Gastroesophageal sphincter (tissue), 4 donors: ENCODE data around the gene MTX1. TPM values are rescaled to one million over a fixed set of nuclear protein-coding genes. Genes with fewer than 3 reads are reported as not detected.

Source experiments
- ATAC-seq: fragments of 150-250 bp; one replicate; pipeline ENCODE4 v1.9.1; 2016; ENCODE audit warnings: mild to moderate bottlenecking, moderate library complexity
- H3K27ac ChIP-seq, 4 donors: fragments of 200-600 bp; sonication (generic) in 3 of 4; 1 replicate in 3 of 4; 2 replicates in 1 of 4; pipeline ENCODE4 v1.5.1; 2016 to 2019
- H3K27me3 ChIP-seq: fragments of 200-600 bp; sonication (generic); one replicate; pipeline ENCODE4 v1.5.1; 2019
- H3K36me3 ChIP-seq, 2 donors: fragments of 200-600 bp; sonication (generic); one replicate each; pipeline ENCODE4 v1.5.1; 2019; ENCODE audit warnings: control low read depth in 1 of 2
- H3K4me1 ChIP-seq, 3 donors: fragments of 200-600 bp; sonication (generic); 1 replicate in 2 of 3; 2 replicates in 1 of 3; pipeline ENCODE4 v1.5.1; 2016 to 2019; ENCODE audit warnings: control low read depth in 2 of 3
- H3K4me3 ChIP-seq, 2 donors: fragments of 200-600 bp; sonication (generic); one replicate each; pipeline ENCODE4 v1.5.1; 2019; ENCODE audit warnings: mild to moderate bottlenecking in 1 of 2, moderate library complexity in 1 of 2
- H3K9me3 ChIP-seq, 3 donors: fragments of 200-600 bp; sonication (generic); one replicate each; pipeline ENCODE4 v1.5.1; 2017 to 2019; ENCODE audit warnings: control low read depth in 2 of 3
- EP300 ChIP-seq: sonication (generic); formaldehyde crosslinking; IDR thresholded peaks from one replicate; pipeline ENCODE4 v1.6.1; 2017; ENCODE audit warnings: antibody characterized with exemption, mild to moderate bottlenecking
- POLR2A ChIP-seq, 2 donors: fragments of 450-650 bp; IDR thresholded peaks; one replicate each; pipeline ENCODE4 v1.6.1; 2017; ENCODE audit warnings: antibody characterized with exemption in 2 of 2, mild to moderate bottlenecking in 2 of 2, moderate library complexity in 1 of 2
- POLR2AphosphoS5 ChIP-seq: sonication (generic); formaldehyde crosslinking; IDR thresholded peaks from one replicate; pipeline ENCODE4 v1.6.1; 2017; ENCODE audit warnings: antibody characterized with exemption
- WGBS, 2 donors: methylation state at CpG; one replicate each; pipeline ENCODE4 v1.1.5; 2018; ENCODE audit warnings: low coverage in 1 of 2; 5-methylcytosine and 5-hydroxymethylcytosine counted together
- total RNA-seq, 4 donors: library from RNA; depleted of rRNA; stranded (reverse); fragments of >200 nt; gene quantifications; one replicate each; pipeline ENCODE4 v1.1.0, GENCODE V29; 2016
- TF ChIP-seq, protein P1 (sequence below), 4 experiments: fragments of 200-600 bp in 2 of 4; fragments of 450-650 bp in 2 of 4; sonication (generic) in 1 of 4; IDR thresholded peaks; one replicate each; pipeline ENCODE4 v1.5.1; 2017 to 2019; ENCODE audit warnings: antibody characterized with exemption in 4 of 4, mild to moderate bottlenecking in 2 of 4, moderate library complexity in 2 of 4

Gene MTX1
- total RNA-seq, 4 donors from 2014 or later, result 28.3 to 36.0 (median 32.6) TPM

DNA sequence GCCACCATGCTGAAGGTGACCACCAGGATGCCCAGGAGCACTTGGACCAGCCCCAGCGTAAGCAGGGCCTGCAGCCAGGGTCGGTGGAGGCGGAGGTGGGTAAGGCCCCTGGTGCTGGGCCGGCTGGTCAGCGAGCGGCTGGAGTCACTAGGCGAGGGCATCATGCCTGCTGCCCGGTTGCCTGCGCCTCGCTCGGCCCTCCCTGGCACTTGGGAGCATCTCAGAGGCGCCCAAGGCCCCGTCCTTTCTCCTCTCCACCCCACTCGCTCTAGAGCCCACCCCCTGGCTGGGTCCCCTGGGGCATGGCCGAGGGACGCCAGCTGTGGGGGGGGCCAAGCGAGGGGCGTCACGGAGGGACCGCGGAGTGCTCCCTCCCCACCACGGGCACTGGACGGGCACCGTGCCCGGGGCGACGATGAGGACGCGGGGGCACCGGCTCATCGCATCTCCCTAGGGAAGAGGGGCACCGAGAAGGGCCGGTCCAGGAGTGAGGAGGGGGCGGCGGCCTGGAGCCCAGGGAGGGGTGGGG lies 46.3 kb downstream of the MTX1 start:
- Histone ChIP-seq H3K4me1 (peaks cover 0 to 59% (median 24%) of the 10 kb centered on the region in 3 donors), H3K36me3 (peaks cover 0 to 32% of the 10 kb centered on the region in 2 donors), H3K27ac (peak overlapping the region; percentile 88 to 96 (median 95)), H3K9me3 (no peaks in the 10 kb centered on the region), H3K4me3 (peak overlapping the region; percentile 80 to 89), H3K27me3 (no peaks in the 10 kb centered on the region)
- TF ChIP-seq, protein P1, sequence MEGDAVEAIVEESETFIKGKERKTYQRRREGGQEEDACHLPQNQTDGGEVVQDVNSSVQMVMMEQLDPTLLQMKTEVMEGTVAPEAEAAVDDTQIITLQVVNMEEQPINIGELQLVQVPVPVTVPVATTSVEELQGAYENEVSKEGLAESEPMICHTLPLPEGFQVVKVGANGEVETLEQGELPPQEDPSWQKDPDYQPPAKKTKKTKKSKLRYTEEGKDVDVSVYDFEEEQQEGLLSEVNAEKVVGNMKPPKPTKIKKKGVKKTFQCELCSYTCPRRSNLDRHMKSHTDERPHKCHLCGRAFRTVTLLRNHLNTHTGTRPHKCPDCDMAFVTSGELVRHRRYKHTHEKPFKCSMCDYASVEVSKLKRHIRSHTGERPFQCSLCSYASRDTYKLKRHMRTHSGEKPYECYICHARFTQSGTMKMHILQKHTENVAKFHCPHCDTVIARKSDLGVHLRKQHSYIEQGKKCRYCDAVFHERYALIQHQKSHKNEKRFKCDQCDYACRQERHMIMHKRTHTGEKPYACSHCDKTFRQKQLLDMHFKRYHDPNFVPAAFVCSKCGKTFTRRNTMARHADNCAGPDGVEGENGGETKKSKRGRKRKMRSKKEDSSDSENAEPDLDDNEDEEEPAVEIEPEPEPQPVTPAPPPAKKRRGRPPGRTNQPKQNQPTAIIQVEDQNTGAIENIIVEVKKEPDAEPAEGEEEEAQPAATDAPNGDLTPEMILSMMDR (IDR thresholded peaks at IDR 0.05), result no peak
- TF ChIP-seq POLR2A (IDR thresholded peaks at IDR 0.05), result no peak
- TF ChIP-seq POLR2AphosphoS5, result no peak
- TF ChIP-seq EP300, result no peak
- WGBS, 2 donors, result no CpG with 5 or more reads among the region's 35 CpGs
- ATAC-seq, result peak; percentile 6

DNA sequence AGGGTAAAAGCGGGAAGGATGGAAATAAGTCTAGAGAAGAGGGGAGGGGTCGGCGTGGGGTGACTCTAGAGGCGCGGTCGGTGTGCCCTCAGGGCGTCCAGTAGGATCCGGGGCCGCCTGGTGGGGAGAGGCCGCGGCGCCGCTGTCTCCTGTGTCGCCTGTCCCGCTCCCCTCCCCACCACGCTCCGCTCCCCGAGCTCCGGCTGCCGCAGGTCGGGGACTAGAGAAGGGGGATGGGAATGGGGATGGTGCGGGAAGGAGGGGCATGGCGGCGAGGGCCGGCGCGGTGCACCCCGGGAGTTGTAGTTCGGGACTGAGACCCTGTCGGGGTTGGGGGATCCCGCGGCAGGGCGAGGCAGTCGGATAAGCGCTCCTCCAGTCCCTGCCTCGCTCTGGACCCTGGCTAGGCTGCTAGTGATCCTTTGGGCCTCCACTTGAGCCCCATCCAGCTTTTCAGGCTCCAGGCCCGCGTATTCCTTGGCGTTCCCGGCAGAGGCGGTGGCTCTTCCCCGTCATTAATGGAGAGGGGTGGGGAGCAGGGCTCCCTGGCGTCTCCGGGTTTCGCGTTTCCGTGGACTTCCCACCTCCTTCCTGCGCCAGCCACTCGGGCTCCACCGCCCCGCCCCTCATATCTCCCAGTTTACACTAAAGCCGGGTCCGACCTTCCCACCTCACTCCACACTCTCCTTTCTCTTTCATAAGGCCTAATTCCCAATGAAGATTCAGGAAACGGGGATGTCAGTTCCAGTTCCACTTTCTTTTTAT lies 46.9 kb downstream of the MTX1 start, which contains the start of gene ENTREP3:
ENTREP3 (minus strand) TSS at position 241 of the 765 bp plus-strand sequence. CDS start 606 bp downstream, outside the sequence.
- Histone ChIP-seq H3K9me3 (no peaks in the 10 kb centered on the region), H3K27me3 (no peaks in the 10 kb centered on the region), H3K4me1 (peaks cover 0 to 61% (median 19%) of the 10 kb centered on the region in 3 donors), H3K4me3 (peak within 1 kb of the TSS; percentile 80 to 89), H3K36me3 (peaks cover 0 to 39% of the 10 kb centered on the region in 2 donors), H3K27ac (peak within 1 kb of the TSS; percentile 88 to 96 (median 95))
- peak; percentile 92 for ATAC-seq
- WGBS, 2 donors, result 0 to 1% methylated on average over 3 to 34 of the region's 54 CpGs
- TF ChIP-seq POLR2A (IDR thresholded peaks at IDR 0.05), result peak; percentile 41 to 70
- TF ChIP-seq, protein P1 (IDR thresholded peaks at IDR 0.05), result no peak
- peak; percentile 76 for TF ChIP-seq POLR2AphosphoS5

DNA sequence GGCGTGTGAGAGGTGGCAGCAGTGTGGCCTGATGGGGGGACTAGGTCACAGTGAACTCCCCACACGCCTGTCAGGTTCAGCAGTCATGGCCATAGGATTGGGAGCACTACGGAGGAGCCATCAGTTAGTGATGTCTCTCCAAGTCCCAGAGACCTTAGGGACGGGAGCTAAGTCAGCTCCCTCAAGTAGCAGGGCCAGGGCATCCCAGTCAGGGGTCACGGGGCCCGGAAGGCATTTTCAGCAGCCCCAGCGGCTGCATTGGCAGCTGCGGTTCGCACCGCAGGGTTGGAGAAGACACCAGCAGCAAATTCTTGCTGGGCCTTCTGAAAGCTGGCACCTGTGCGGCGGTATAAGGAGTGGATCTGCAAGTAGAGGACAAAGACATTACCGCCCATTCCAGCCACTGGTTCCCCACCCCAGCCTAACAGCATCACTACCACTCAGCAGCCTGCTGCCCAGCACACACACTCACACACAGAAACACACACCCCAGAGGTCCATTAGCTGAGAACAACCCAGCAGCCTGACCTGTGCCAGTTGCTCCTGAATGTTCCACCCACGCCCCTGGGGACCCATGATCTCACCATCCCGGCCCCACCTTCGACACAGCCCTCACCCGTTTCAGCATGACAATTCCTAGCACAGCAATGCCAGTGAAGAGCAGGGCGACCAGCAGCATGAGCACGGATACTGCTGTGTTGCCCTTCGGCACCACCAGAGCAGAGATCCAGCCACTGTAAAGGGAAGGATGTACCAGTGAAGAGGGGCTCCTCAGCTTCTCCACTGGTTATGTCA lies 47.8 kb downstream of the MTX1 start:
- H3K4me3 ChIP-seq, result peak overlapping the region; percentile 80 to 89
- peak overlapping the region; percentile 88 to 96 (median 95) for H3K27ac ChIP-seq
- 30 to 80% methylated on average over 2 of the region's 20 CpGs for WGBS, 2 donors
- H3K36me3 ChIP-seq, result peaks cover 0 to 41% of the 10 kb centered on the region in 2 donors
- no peaks in the 10 kb centered on the region for H3K9me3 ChIP-seq
- no peaks in the 10 kb centered on the region for H3K27me3 ChIP-seq
- H3K4me1 ChIP-seq, result peaks cover 2 to 61% (median 20%) of the 10 kb centered on the region in 3 donors
- no peak for ATAC-seq
- TF ChIP-seq EP300, result no peak
- no peak for TF ChIP-seq POLR2A (IDR thresholded peaks at IDR 0.05)
- no peak for TF ChIP-seq POLR2AphosphoS5
- TF ChIP-seq, protein P1 (IDR thresholded peaks at IDR 0.05), result no peak

DNA sequence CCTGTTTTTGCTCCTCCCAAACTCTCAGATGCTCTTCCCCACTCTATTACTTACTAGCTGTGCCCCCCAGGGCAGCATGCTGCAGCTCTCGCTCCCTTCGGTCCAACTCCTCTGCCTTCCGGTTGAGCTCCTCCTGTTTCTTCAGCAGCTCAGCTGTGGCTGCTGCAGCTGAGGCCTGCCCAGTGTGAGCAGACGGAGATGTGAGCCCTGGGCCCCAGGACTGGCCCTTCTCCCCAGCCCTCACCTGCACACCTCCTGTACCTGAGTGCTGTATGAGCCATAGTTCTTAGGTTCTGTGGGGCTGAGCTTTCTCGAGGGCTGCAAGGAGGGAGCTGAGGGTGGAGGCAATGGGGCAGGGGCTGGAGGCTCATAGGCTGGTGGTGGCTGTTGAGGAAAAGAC lies 51.8 kb downstream of the MTX1 start:
- peaks cover 3 to 66% of the 10 kb centered on the region in 2 donors for H3K36me3 ChIP-seq
- H3K27me3 ChIP-seq, result no peaks in the 10 kb centered on the region
- peaks cover 3 to 44% (median 14%) of the 10 kb centered on the region in 3 donors for H3K4me1 ChIP-seq
- H3K9me3 ChIP-seq, result no peaks in the 10 kb centered on the region
- TF ChIP-seq EP300, result no peak
- no peak for TF ChIP-seq POLR2AphosphoS5
- no peak for TF ChIP-seq POLR2A (IDR thresholded peaks at IDR 0.05)
- TF ChIP-seq, protein P1 (IDR thresholded peaks at IDR 0.05), result no peak
- no peak for ATAC-seq
- H3K27ac ChIP-seq, result peak overlapping the region in 2 of 4 donors; percentile 86
- no CpG with 5 or more reads among the region's 5 CpGs for WGBS, 2 donors
- H3K4me3 ChIP-seq, result no peak overlapping the region
